IMR-90 (cell line): Measurements from ENCODE around the gene HYKK. TPM values are rescaled to one million over a fixed set of nuclear protein-coding genes. Genes with fewer than 3 reads are reported as not detected.

Experiments
- ATAC-seq: fragments of 200-7000 bp; cut with Tn5 transposase; 2 replicates; pipeline ENCODE4 v1.9.1; 2020; ENCODE audit warnings: low read depth, mild to moderate bottlenecking, moderate library complexity
- BruUV-seq: library from RNA; stranded (reverse); fragments of 400-500 nt; replicated peaks from 2 replicates; lab custom pipeline; 2021; lab: Mats Ljungman, UMichigan
- CTCF ChIA-PET: fragments of 300-600 bp; formaldehyde crosslinking; extraction: SDS; loops from one replicate; lab custom pipeline; 2021; ENCODE audit warnings: antibody characterized with exemption; lab: Yijun Ruan, JAX
- POLR2A ChIA-PET: fragments of 300-600 bp; sonication (Branson Sonifier 250); formaldehyde crosslinking; loops from one replicate; lab custom pipeline; 2022; ENCODE audit warnings: antibody characterized with exemption; ENCODE audit not compliant: unreplicated experiment; lab: Charles Lee
- DNase-seq: peaks from one replicate; pipeline ENCODE4 v3.0.0; 2013
- H2AFZ ChIP-seq: replicated peaks from 2 replicates; pipeline ENCODE3; 2013; ENCODE audit warnings: low read length, mild to moderate bottlenecking; ENCODE audit not compliant: poor library complexity
- H2AK5ac ChIP-seq: 2 replicates; pipeline ENCODE4 v1.6.1; 2013; ENCODE audit warnings: low read depth, low read length, inconsistent platforms
- H2AK9ac ChIP-seq: replicated peaks from 2 replicates; pipeline ENCODE3; 2013; ENCODE audit warnings: mild to moderate bottlenecking, low read depth, low read length, moderate library complexity; ENCODE audit not compliant: poor library complexity
- H2BK120ac ChIP-seq: 2 replicates; pipeline ENCODE4 v1.6.1; 2013; ENCODE audit warnings: low read depth, low read length, inconsistent platforms
- H2BK15ac ChIP-seq: 3 replicates; pipeline ENCODE4 v1.6.1; 2013; ENCODE audit warnings: low read depth, low read length, inconsistent platforms
- H2BK20ac ChIP-seq: 2 replicates; pipeline ENCODE4 v1.6.1; 2013; ENCODE audit warnings: low read depth, mild to moderate bottlenecking, inconsistent platforms, low read length, moderate library complexity
- H2BK5ac ChIP-seq: 2 replicates; pipeline ENCODE4 v1.6.1; 2013; ENCODE audit warnings: mild to moderate bottlenecking, low read depth, low read length, inconsistent platforms; ENCODE audit not compliant: poor library complexity, severe bottlenecking
- H3K14ac ChIP-seq: replicated peaks from 2 replicates; pipeline ENCODE4 v1.6.1; 2013; ENCODE audit warnings: low read depth, low read length, inconsistent platforms
- H3K18ac ChIP-seq: 2 replicates; pipeline ENCODE4 v1.6.1; 2013; ENCODE audit warnings: low read depth, low read length, control low read depth
- H3K23ac ChIP-seq: 2 replicates; pipeline ENCODE4 v1.6.1; 2013; ENCODE audit warnings: low read depth, low read length, inconsistent platforms
- H3K27ac ChIP-seq: 2 replicates; pipeline ENCODE4 v1.5.1; 2013; ENCODE audit warnings: mild to moderate bottlenecking, control low read depth, low read length; ENCODE audit not compliant: insufficient read depth
- H3K27me3 ChIP-seq: 2 replicates; pipeline ENCODE4 v1.6.1; 2013; ENCODE audit warnings: low read length; ENCODE audit not compliant: control insufficient read depth, insufficient read depth
- H3K36me3 ChIP-seq: 2 replicates; pipeline ENCODE4 v1.6.1; 2013; ENCODE audit warnings: low read length, mixed read lengths; ENCODE audit not compliant: control insufficient read depth, insufficient read depth
- H3K4ac ChIP-seq: 2 replicates; pipeline ENCODE4 v1.6.1; 2013; ENCODE audit warnings: low read depth, low read length, inconsistent platforms
- H3K4me1 ChIP-seq: 2 replicates; pipeline ENCODE4 v1.6.1; 2013; ENCODE audit warnings: low read length, mixed read lengths; ENCODE audit not compliant: control insufficient read depth, insufficient read depth
- H3K4me2 ChIP-seq: 2 replicates; pipeline ENCODE4 v1.6.1; 2013; ENCODE audit warnings: low read depth, mild to moderate bottlenecking, control low read depth, low read length, moderate library complexity
- H3K4me3 ChIP-seq: 2 replicates; pipeline ENCODE4 v1.5.1; 2013; ENCODE audit warnings: low read depth, mild to moderate bottlenecking, control low read depth, low read length, moderate library complexity; ENCODE audit not compliant: insufficient read depth
- H3K56ac ChIP-seq: 2 replicates; pipeline ENCODE4 v1.6.1; 2013; ENCODE audit warnings: low read length, inconsistent platforms; ENCODE audit not compliant: insufficient read depth; ENCODE audit errors: extremely low read depth
- H3K79me1 ChIP-seq, 2 experiments: 2 replicates each; pipeline ENCODE4 v1.6.1; 2013; ENCODE audit warnings: low read length in 2 of 2, inconsistent platforms in 1 of 2, low read depth in 1 of 2
- H3K9ac ChIP-seq: 2 replicates; pipeline ENCODE4 v1.6.1; 2013; ENCODE audit warnings: low read depth, low read length, control low read depth
- H3K9me1 ChIP-seq: 2 replicates; pipeline ENCODE4 v1.6.1; 2013; ENCODE audit warnings: low read length, inconsistent platforms; ENCODE audit not compliant: insufficient read depth
- H3K9me3 ChIP-seq: 2 replicates; pipeline ENCODE4 v1.6.1; 2013; ENCODE audit warnings: low read length; ENCODE audit not compliant: control insufficient read depth, insufficient read depth
- H4K20me1 ChIP-seq: 2 replicates; pipeline ENCODE4 v1.6.1; 2013; ENCODE audit warnings: low read length, inconsistent platforms; ENCODE audit not compliant: insufficient read depth
- H4K5ac ChIP-seq: 2 replicates; pipeline ENCODE4 v1.6.1; 2013; ENCODE audit warnings: mild to moderate bottlenecking, low read depth, low read length, control low read depth
- H4K8ac ChIP-seq, 2 experiments: 2 replicates each; pipeline ENCODE4 v1.6.1; 2013; ENCODE audit warnings: low read depth in 2 of 2, low read length in 2 of 2, control low read depth in 1 of 2, inconsistent platforms in 1 of 2
- H4K91ac ChIP-seq: 2 replicates; pipeline ENCODE4 v1.6.1; 2013; ENCODE audit warnings: low read depth, low read length, inconsistent platforms; ENCODE audit not compliant: insufficient read depth
- CEBPB ChIP-seq: IDR thresholded peaks from 2 replicates; pipeline ENCODE4 v1.6.1; 2012; ENCODE audit warnings: low read depth, low read length, improper control_type of control experiment
- CHD1 ChIP-seq: IDR thresholded peaks from 2 replicates; pipeline ENCODE4 v1.6.1; 2012; ENCODE audit warnings: low read depth, low read length, improper control_type of control experiment
- ELK1 ChIP-seq: fragments of 150-350 bp; IDR thresholded peaks from 2 replicates; pipeline ENCODE4 v1.6.1; 2016; ENCODE audit warnings: low read depth, mild to moderate bottlenecking, low read length, moderate library complexity, borderline replicate concordance
- FOS ChIP-seq: fragments of 150-350 bp; IDR thresholded peaks from 2 replicates; pipeline ENCODE4 v1.6.1; 2016; ENCODE audit warnings: low read depth, low read length
- MAFK ChIP-seq: IDR thresholded peaks from 2 replicates; pipeline ENCODE4 v1.6.1; 2012; ENCODE audit warnings: low read depth, low read length, improper control_type of control experiment
- MXI1 ChIP-seq: IDR thresholded peaks from 2 replicates; pipeline ENCODE4 v1.6.1; 2012; ENCODE audit warnings: low read depth, mild to moderate bottlenecking, low read length, moderate library complexity, borderline replicate concordance
- NFE2L2 ChIP-seq: fragments of 150-350 bp; IDR thresholded peaks from 2 replicates; pipeline ENCODE4 v1.6.1; 2016; ENCODE audit warnings: low read depth, mild to moderate bottlenecking, low read length
- POLR2A ChIP-seq: IDR thresholded peaks from 2 replicates; pipeline ENCODE4 v1.6.1; 2012; ENCODE audit warnings: mild to moderate bottlenecking, low read depth, low read length
- RAD21 ChIP-seq: IDR thresholded peaks from 2 replicates; pipeline ENCODE4 v1.6.1; 2012; ENCODE audit warnings: low read length, improper control_type of control experiment
- RCOR1 ChIP-seq: IDR thresholded peaks from 2 replicates; pipeline ENCODE4 v1.6.1; 2012; ENCODE audit warnings: mild to moderate bottlenecking, low read length, improper control_type of control experiment; ENCODE audit not compliant: insufficient replicate concordance
- RFX5 ChIP-seq: IDR thresholded peaks from 2 replicates; pipeline ENCODE4 v1.8.0; 2012; ENCODE audit warnings: low read depth, mild to moderate bottlenecking, low read length, moderate library complexity
- SMC3 ChIP-seq: fragments of 150-350 bp; IDR thresholded peaks from 2 replicates; pipeline ENCODE4 v1.6.1; 2016; ENCODE audit warnings: low read depth, mild to moderate bottlenecking, antibody characterized with exemption, low read length, moderate library complexity
- USF2 ChIP-seq: fragments of 150-350 bp; IDR thresholded peaks from 2 replicates; pipeline ENCODE4 v1.6.1; 2017; ENCODE audit warnings: mild to moderate bottlenecking, antibody characterized with exemption, low read length, low read depth
- WGBS, 2 experiments: methylation state at CpG; one replicate each; pipeline versions ENCODE4 v1.1.5 to v1.1.7; 2013; ENCODE audit warnings: missing lambda C conversion rate in 2 of 2; ENCODE audit not compliant: insufficient read length in 1 of 2; ENCODE audit errors: extremely low coverage in 2 of 2; 5-methylcytosine and 5-hydroxymethylcytosine counted together
- dilution Hi-C: fragments of 300-500 bp; cut with HindIII; formaldehyde crosslinking; loops from one replicate; pipeline ENCODE4 v1.14.3; 2018; ENCODE audit warnings: low sequenced_read_pairs; ENCODE audit not compliant: unreplicated experiment
- in situ Hi-C: fragments of 300-500 bp; cut with MboI; formaldehyde crosslinking; loops from 3 replicates; pipeline ENCODE4 v1.14.3; 2019; ENCODE audit warnings: low sequenced_read_pairs, inconsistent platforms, mixed read lengths
- intact Hi-C: fragments of 100-400 bp; cut with micrococcal nuclease; formaldehyde crosslinking; loops from 2 replicates; pipeline ENCODE4 v1.10.0; 2022
- polyA plus RNA-seq, 3 experiments: library from polyadenylated mRNA; depleted of rRNA; stranded (reverse); fragments of >200 nt; gene quantifications; 2 replicates each; pipeline ENCODE4 v1.2.3, GENCODE V29; 2012; ENCODE audit warnings: low replicate concordance in 1 of 3
- total RNA-seq: library from RNA; depleted of rRNA; stranded (reverse); fragments of >200 nt; gene quantifications from 2 replicates; pipeline ENCODE4 v1.2.3, GENCODE V29; 2012

Gene HYKK
- total and polyA plus RNA-seq, 2 of the 4 experiments (the other 2 are of a cell fraction): 3.8 to 5.6 TPM

GRCh38 chr15:78538358-78538757, 31.0 kb downstream of the HYKK start:
- Histone ChIP-seq H4K8ac (no peak overlapping the region), H3K14ac (no peak overlapping the region), H3K36me3 (peaks cover 7% of the 10 kb centered on the region), H3K9me3 (no peaks in the 10 kb centered on the region), H3K27ac (no peak overlapping the region), H2BK120ac (no peak overlapping the region), H3K9ac (no peak overlapping the region), H2BK5ac (no peak overlapping the region), H3K4me3 (no peak overlapping the region), H3K4ac (no peak overlapping the region), H2BK15ac (no peak overlapping the region), H4K20me1 (peaks cover 7% of the 10 kb centered on the region), H2AFZ (no peak overlapping the region), H2BK20ac (no peak overlapping the region), H3K27me3 (no peaks in the 10 kb centered on the region), H4K5ac (no peak overlapping the region), H4K91ac (no peak overlapping the region), H3K9me1 (0 out of 2 replicates have a peak, but pooled peaks cover 2% of the 10 kb centered on the region), H2AK5ac (no peak overlapping the region), H3K4me2 (no peak overlapping the region), H3K23ac (no peak overlapping the region), H3K79me1 (peaks cover 20 to 27% of the 10 kb centered on the region in 2 experiments), H2AK9ac (no peak overlapping the region), H3K4me1 (no peaks in the 10 kb centered on the region), H3K18ac (no peak overlapping the region), H3K56ac (no peak overlapping the region)
- in situ Hi-C loops: no loop called here
- intact Hi-C loops: no loop called here
- ChIA-PET CTCF (no interaction called here), POLR2A (no interaction called here)
- dilution Hi-C loops: no loop called here
- ATAC-seq (no peak), DNase-seq (no peak)
- BruUV-seq: no TSS peak
- WGBS, 2 experiments: no CpG with 5 or more reads among the region's 1 CpG
- TF ChIP-seq SMC3 (no peak), RFX5 (no peak), CHD1 (no peak), ELK1 (no peak), CEBPB (no peak), MXI1 (no peak), RCOR1 (no peak), USF2 (no peak), RAD21 (no peak), MAFK (no peak), POLR2A (no peak), NFE2L2 (no peak), FOS (no peak)
